GM18508 (cell line): ENCODE results near the gene PATL2.
"Not testable (repeated sequence)": the region's sequence is repeated elsewhere in the genome, so short reads cannot be mapped to it uniquely, and the experiment has no call there.

Experiments
- ATAC-seq: cut with Tn5 transposase; IDR thresholded peaks from one replicate; pipeline ENCODE4 v1.9.1; 2021; ENCODE audit warnings: moderate number of reproducible peaks; ENCODE audit not compliant: insufficient read depth, unreplicated experiment

PATL2 gene

DNA sequence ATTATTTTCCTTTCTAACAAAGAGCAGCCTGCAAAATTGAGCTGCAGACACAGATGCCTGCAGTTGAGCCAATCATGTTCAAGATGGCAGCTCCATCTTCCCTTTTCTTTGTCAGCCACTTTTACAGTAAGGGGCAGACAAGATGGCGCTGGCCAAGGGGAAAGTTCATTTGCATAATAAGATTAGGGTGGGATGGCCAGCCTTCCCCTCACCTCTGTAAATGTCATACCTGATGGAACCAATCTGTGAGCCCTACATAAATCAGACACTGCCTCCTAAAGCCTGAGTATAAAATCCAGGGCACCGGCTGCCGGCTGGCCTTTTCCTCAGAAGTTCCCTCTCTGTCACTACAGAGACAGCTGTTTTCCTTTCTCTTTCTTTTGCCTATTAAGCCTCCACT is 15.8 kb downstream of the PATL2 start:
- ATAC-seq: no peak

DNA sequence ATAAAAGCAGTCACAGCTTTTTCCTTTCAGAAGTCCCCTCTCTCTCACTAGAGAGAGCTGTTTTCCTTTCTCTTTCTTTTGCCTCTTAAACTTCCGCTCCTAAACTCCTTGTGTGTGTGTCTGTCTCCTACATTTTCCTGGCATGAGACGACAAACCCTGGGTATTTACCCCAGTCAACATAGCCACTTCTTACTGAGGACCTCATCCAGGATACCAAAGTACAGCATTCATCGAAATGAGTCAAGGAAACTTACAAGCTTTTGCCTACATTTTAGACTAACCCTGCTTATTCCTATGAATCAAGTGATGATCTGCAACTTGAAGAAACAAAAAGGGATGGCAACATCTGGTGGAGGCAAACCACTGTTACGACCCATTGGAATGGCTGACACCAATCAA is 16.7 kb downstream of the PATL2 start:
- ATAC-seq: no peak

GRCh38 chr15:44692659-44693058 is 18.5 kb downstream of the PATL2 start:
- no peak for ATAC-seq

DNA sequence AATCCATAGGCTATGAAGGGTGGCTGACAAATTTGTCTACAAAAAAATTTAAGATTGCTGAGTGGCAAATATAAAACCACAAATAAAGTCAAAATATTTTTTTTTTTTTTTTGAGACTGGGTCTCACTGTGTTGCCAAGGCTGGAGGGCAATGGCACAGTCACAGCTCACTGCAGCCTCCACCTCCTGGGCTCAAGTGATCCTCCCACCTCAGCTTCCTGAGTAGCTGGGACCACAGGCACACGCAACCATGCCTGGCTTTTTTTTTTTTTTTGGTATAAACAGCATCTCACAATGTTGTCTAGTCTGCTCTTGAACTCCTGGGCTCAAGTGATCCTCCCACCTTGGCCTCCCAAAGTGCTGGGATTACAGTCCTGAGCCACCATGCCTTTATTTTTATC is 20.9 kb downstream of the PATL2 start:
- ATAC-seq: not testable (repeated sequence)

GRCh38 chr15:44689318-44689717 is 21.8 kb downstream of the PATL2 start:
- ATAC-seq: not testable (repeated sequence)

DNA sequence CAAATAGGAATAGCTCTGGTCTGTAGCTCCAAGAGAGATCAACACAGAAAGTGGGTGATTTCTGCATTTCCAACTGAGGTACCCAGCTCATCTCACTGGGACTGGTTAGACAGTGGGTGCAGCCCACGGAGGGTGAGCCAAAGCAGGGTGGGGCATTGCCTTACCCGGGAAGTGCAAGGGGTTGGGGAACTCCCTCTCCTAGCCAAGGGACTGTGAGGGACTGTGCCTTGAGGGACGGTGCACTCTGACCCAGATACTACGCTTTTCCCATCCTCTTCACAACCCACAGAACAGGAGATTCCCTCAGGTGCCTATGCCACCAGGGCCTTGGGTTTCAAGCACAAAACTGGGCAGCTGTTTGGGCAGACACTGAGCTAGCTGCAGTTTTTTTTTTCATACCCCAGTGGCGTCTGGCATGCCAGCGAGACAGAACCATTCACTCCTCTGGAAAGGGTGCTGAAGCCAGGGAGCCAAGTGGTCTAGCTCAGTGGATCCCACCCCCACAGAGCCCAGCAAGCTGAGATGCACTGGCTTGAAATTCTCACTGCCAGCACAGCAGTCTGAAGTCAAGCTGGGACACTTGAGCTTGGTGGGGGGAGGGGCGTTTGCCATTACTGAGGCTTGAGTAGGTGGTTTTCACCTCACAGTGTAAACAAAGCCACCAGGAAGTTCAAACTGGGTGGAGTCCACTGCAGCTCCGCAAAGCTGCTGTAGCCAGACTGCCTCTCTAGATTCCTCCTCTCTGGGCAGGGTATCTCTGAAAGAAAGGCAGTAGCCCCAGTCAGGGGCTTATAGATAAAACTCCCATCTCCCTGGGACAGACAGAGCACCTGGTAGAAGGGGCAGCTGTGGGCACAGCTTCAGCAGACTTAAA is 28.1 kb downstream of the PATL2 start:
- ATAC-seq: not testable (repeated sequence)

- ATAC-seq: no peak
Observed at GRCh38 chr15:44682211-44682610, 28.9 kb downstream of the PATL2 start.

- no peak for ATAC-seq
Observed at GRCh38 chr15:44676676-44677075, 34.4 kb downstream of the PATL2 start.

DNA sequence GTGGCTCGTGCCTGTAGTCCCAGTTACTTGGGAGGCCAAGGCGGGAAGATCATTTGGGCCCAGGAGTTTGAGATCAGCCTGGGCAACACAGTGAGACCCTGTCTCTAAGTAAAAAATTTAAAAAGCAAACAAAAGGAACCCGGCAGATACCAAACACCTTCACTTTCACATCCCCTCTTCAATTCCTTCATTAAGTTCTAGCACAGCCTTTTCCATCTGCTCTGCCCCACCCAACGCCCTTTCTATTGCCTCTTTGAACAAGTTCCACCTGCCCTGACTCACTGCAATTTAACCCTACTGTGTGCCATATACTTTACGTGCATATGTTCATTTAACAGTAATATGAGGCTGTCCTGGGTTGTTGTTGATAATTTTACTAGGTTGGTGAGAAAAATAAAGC is 35.2 kb downstream of the PATL2 start:
- ATAC-seq: no peak

GRCh38 chr15:44673639-44674038 is 37.5 kb downstream of the PATL2 start:
- no peak for ATAC-seq

GRCh38 chr15:44670087-44670950 is 40.8 kb downstream of the PATL2 start:
- no peak for ATAC-seq

- ATAC-seq: no peak
Observed at GRCh38 chr15:44668921-44669320, 42.2 kb downstream of the PATL2 start.

DNA sequence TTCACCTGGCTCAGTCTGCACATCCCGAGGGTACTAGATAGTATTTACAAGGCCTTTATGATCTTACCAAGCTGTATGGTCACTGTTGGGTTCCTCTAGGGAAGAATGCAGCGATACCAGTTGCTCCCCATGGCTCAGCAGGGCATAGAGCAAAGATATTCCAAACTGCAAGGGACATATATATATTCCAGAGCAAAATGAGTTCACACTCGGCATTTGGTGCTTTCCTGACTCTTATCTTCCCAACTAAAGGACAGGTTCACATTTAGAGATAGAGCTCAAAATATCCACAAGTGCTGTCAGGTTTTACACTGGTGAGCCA is 44.1 kb downstream of the PATL2 start:
- ATAC-seq: no peak

DNA sequence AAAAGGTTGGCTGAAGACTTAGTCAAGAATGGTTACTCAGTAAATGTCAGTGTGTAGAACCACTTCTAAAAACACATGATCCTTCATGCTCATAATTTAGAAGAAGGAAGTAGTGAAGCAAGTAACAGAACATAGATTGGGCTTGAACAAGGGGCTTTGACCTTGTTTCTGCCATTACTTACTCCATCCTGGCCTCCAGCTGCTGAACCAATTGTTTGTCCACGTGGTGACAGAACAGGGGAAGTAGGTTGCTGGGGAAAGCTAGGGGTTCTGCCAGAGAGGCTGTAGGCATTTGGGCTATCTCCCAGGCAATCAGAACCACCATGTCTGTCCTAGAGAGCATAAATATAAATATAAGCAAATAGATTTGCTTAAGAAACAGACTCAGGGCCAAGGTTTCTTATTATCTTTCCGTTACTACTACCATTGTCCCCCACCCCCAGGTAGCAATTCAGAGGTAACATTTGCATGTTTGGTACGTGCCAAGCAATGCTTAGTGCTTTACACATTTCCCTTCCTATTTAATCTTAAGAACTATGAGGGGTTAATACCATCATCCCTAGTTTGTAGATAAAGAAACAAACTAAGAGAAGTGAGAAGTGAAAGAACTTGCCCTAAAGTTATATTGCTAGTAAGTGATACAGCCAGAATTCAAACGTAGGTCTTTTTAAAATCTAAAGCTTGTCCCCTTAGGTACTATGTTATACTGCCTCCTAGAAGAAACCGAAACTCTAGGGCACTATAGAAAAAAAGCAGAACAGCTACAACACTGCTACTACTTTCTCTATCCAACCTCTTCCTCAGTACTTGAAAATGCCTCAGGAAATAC is 44.7 kb downstream of the PATL2 start:
- ATAC-seq: no peak

DNA sequence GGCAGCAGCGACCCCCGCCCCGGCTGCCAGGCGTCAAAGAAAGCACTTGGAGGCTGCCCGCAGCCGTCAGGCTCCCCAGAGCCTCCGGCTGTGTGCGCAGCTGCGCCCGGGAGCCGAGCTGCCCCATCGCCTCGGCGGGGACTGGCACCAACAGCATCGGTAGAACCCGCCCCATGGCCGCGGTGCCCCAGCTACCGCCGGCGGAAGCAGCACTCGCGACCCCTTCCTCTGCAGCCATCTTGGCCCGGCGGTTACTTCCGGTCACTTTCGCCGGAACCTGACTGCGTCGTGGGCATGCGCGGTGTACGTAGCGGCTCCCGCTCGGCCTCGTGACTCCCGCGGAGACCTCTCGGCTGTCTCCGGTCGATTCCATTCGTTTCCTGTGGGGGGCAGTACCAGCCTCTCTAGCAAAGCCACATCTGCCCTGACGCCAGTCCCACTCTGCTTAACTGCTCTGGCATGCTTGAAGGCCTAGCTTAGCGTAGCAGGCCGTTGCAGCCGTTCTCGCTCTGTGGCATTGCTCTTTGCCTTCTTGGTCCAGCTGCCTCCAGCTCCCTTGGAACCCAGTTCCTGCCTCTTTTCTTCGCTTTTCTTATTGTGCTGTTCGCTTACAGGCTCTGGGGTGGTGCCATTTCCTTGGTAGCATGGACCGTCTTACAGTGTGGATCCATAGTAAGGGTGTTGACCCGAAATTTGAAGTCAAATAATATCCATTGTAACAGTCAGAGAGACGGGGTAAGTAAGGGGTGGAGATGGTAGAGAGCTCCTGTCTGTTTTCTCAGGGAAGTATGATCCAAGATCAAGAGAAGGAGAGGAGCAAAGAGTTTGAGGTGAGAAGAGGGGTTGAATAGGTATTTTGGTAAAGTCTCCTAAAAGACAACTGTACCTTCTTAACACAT is 47.5 kb downstream of the PATL2 start, which contains the start of gene SPG11:
SPG11 (minus strand) TSS at position 253 of the 899 bp plus-strand sequence; CDS start at position 238, 15 bp downstream.
- ATAC-seq: peak; percentile 53

DNA sequence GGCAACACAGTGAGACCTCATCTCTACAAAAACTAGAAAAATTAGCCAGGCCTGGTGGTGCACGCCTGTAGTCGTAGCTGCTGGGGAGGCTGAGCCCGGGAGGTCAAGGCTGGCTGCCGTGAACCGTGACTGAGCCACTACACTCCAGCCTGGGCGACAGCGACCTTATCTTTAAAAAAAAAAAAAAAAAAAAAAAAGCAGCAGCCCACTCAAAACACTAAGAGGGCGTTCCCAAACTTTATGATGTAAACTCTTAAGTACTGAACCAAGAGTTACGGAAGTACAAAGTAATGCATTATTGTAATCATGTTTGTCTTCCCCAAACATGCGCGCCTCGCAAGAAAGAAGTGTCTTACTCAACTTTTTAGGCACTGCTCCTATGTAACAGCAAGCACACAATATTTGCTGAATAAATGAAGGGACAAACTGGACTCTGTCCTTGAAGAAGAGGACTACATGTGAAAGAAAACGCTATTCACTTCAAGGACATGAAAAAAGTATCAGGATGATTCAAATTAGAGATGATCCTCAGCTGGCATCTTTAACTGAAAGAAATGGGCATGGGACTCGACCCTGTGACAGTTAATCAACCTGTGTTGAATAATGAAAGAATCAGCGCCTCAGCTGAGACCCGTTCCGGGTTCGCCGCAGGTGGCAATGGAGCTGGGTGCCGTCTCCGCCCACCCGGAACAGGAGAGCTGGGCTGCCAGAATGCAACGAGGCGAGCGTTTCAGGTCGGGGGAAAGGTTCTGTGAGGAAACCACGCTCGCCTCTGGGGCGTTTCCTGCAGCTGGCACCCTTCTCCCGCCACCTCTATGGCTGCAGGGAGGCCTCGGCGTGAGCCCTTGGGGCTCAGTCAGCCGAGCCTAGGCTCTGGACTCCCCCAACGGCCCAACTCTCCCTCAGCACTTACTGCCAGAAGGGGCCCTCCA is 48.4 kb downstream of the PATL2 start:
- ATAC-seq: peak; percentile 23

- ATAC-seq: no peak
Observed at GRCh38 chr15:44661576-44661975, 49.5 kb downstream of the PATL2 start.

GRCh38 chr15:44659056-44659455 is 52.1 kb downstream of the PATL2 start:
- no peak for ATAC-seq
